ENCODE data around the gene POLR1A.

The POLR1A gene

GRCh38 chr2:86066007-86066578 lies 39.6 kb downstream of the POLR1A start:
- DNase-seq (ENCODE audit: low read depth), result no peak
- H3K4me3 ChIP-seq (ENCODE audit: low read depth, low read length), result no peak overlapping the region
- no peak for TF ChIP-seq CTCF (IDR thresholded peaks at IDR 0.05; ENCODE audit: control insufficient read depth, extremely low read depth, insufficient read depth)

GRCh38 chr2:86065512-86065911 lies 40.2 kb downstream of the POLR1A start:
- DNase-seq (ENCODE audit: low read depth), result no peak
- H3K4me3 ChIP-seq (ENCODE audit: low read depth, low read length), result no peak overlapping the region
- no peak for TF ChIP-seq CTCF (IDR thresholded peaks at IDR 0.05; ENCODE audit: control insufficient read depth, extremely low read depth, insufficient read depth)

GRCh38 chr2:86064006-86064405 lies 41.7 kb downstream of the POLR1A start:
- no peak for TF ChIP-seq CTCF (IDR thresholded peaks at IDR 0.05; ENCODE audit: control insufficient read depth, extremely low read depth, insufficient read depth)
- no peak overlapping the region for H3K4me3 ChIP-seq (ENCODE audit: low read depth, low read length)
- no peak for DNase-seq (ENCODE audit: low read depth)

GRCh38 chr2:86062043-86062442 lies 43.6 kb downstream of the POLR1A start:
- no peak for TF ChIP-seq CTCF (IDR thresholded peaks at IDR 0.05; ENCODE audit: control insufficient read depth, extremely low read depth, insufficient read depth)
- H3K4me3 ChIP-seq (ENCODE audit: low read depth, low read length), result no peak overlapping the region
- DNase-seq (ENCODE audit: low read depth), result no peak

DNA sequence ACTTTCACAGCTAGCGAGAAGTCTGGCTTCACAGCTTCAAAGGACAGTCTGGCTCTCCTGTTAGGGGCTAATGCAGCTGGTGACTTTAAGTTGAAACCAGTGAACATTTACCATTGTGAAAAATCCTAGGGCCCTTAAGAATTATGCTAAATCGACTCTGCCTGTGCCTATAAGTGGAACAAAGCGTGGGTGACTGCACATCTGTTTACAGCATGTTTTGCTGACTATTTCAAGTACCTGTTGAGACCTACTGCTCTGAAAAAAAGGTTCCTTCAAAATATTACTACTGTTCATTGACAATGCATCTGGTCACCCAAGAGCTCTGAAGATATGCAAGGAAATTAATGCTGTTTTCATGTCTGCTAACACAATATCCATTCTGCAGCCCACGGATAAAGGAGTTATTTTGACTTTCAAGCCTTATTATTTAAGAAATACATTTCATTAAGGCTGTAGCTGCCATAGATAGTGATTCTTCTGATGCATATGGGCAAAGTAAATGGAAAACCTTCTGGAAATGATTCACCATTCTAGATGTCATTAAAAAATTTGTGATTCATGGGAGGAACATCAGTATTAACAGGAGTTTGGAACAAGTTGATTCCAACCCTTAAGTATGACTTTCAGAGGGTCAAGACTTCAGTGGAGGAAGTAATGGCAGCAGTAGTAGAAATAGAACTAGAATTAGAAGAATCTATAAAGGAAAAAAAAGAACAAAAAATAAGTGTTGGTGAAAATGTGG lies 48.9 kb downstream of the POLR1A start:
- H3K4me3 ChIP-seq (ENCODE audit: low read depth, low read length), result no peak overlapping the region
- no peak for TF ChIP-seq CTCF (IDR thresholded peaks at IDR 0.05; ENCODE audit: control insufficient read depth, extremely low read depth, insufficient read depth)
- DNase-seq (ENCODE audit: low read depth), result no peak

- no peak for DNase-seq (ENCODE audit: low read depth)
- no peak overlapping the region for H3K4me3 ChIP-seq (ENCODE audit: low read depth, low read length)
- no peak for TF ChIP-seq CTCF (IDR thresholded peaks at IDR 0.05; ENCODE audit: control insufficient read depth, extremely low read depth, insufficient read depth)
Observed at GRCh38 chr2:86055314-86055713, 50.4 kb downstream of the POLR1A start.
